Right lobe of liver (tissue), 4 donors: ENCODE data around the gene OBSCN.

Source experiments
- CTCF ChIP-seq, 4 donors: fragments of 200-600 bp in 3 of 4; fragments of 450-650 bp in 1 of 4; IDR thresholded peaks; one replicate each; pipeline versions ENCODE4 v1.5.1 to v1.8.0; 2016 to 2022; ENCODE audit warnings: antibody characterized with exemption in 4 of 4, mild to moderate bottlenecking in 2 of 4
- POLR2A ChIP-seq: fragments of 450-650 bp; IDR thresholded peaks from one replicate; pipeline ENCODE4 v1.6.1; 2017; ENCODE audit warnings: antibody characterized with exemption, mild to moderate bottlenecking
- donor health status: DM: no; HTN: no; CAD: no.
- donor health status: DM: no; HTN: no; CAD: no.
- donor health status: DM: no; HTN: yes; CAD: no.

GRCh38 chr1:228310162-228310792 lies 102.4 kb downstream of the OBSCN start:
- TF ChIP-seq CTCF (IDR thresholded peaks at IDR 0.05), result no peak
- TF ChIP-seq POLR2A, result no peak
